K562 (cell line): ENCODE data around the gene GNB2. TPM values are rescaled to one million over a fixed set of nuclear protein-coding genes. Genes with fewer than 3 reads are reported as not detected.

Experiments used
- BCL6 ChIP-seq: fragments of 250-450 bp; sonication (Bioruptor Pico); IDR thresholded peaks from 2 replicates; pipeline ENCODE4 v1.4.0; 2020
- CBFA2T2 ChIP-seq: fragments of 450-650 bp; conservative IDR thresholded peaks from 2 replicates; pipeline ENCODE4 v1.6.1; 2017; ENCODE audit warnings: mild to moderate bottlenecking
- GATAD2B ChIP-seq: fragments of 450-650 bp; IDR thresholded peaks from 2 replicates; pipeline ENCODE4 v1.6.1; 2017; ENCODE audit warnings: mild to moderate bottlenecking, borderline replicate concordance
- KAT2B ChIP-seq: IDR thresholded peaks from one replicate; pipeline ENCODE4 v1.6.1; 2012; ENCODE audit warnings: low read depth, mild to moderate bottlenecking, control low read depth, inconsistent platforms, low read length, moderate library complexity
- KHSRP ChIP-seq: fragments of 450-650 bp; IDR thresholded peaks from 2 replicates; pipeline ENCODE4 v1.6.1; 2017
- MAFF ChIP-seq: IDR thresholded peaks from 2 replicates; pipeline ENCODE4 v1.6.1; 2012; ENCODE audit warnings: low read length, improper control_type of control experiment
- MCM2 ChIP-seq: fragments of 450-650 bp; IDR thresholded peaks from 2 replicates; pipeline ENCODE4 v1.6.1; 2017; ENCODE audit warnings: low read depth, mild to moderate bottlenecking
- NEUROD1 ChIP-seq: fragments of 150-350 bp; IDR thresholded peaks from 2 replicates; pipeline ENCODE4 v1.6.1; 2014; ENCODE audit warnings: borderline replicate concordance, low read length, low read depth; ENCODE audit not compliant: partially characterized antibody
- NRF1 ChIP-seq, 2 experiments: fragments of 450-650 bp; IDR thresholded peaks in 1 of 2; conservative IDR thresholded peaks in 1 of 2; 2 replicates each; pipeline ENCODE4 v1.6.1; 2014; ENCODE audit warnings: mild to moderate bottlenecking in 2 of 2
- OTX1 ChIP-seq: fragments of 450-650 bp; formaldehyde crosslinking; IDR thresholded peaks from 2 replicates; pipeline ENCODE4 v1.4.0; 2022; ENCODE audit warnings: mild to moderate bottlenecking
- POLR2AphosphoS2 ChIP-seq: IDR thresholded peaks from 2 replicates; pipeline ENCODE4 v1.6.1; 2012; ENCODE audit warnings: low read length, improper control_type of control experiment
- RAD21 ChIP-seq, 2 experiments: fragments of 250-450 bp in 1 of 2; fragments of 450-650 bp in 1 of 2; sonication (Bioruptor Pico) in 1 of 2; formaldehyde crosslinking in 1 of 2; IDR thresholded peaks in 1 of 2; conservative IDR thresholded peaks in 1 of 2; 2 replicates each; pipeline versions ENCODE4 v1.4.0 to v1.8.0; 2020 to 2022; ENCODE audit warnings: mild to moderate bottlenecking in 2 of 2, moderate library complexity in 1 of 2
- RBBP5 ChIP-seq: fragments of 200-600 bp; sonication (generic); IDR thresholded peaks from 2 replicates; pipeline ENCODE4 v1.6.1; 2012; ENCODE audit warnings: borderline replicate concordance, mild to moderate bottlenecking, low read length, control low read depth, inconsistent platforms; ENCODE audit not compliant: insufficient read depth, poor library complexity, severe bottlenecking
- SAP30 ChIP-seq: fragments of 200-600 bp; sonication (generic); IDR thresholded peaks from 2 replicates; pipeline ENCODE4 v1.6.1; 2012; ENCODE audit warnings: borderline replicate concordance, low read depth, mild to moderate bottlenecking, moderate library complexity, low read length, control low read depth, inconsistent platforms; ENCODE audit not compliant: insufficient read depth, poor library complexity, severe bottlenecking
- SIN3B ChIP-seq: fragments of 450-650 bp; IDR thresholded peaks from 2 replicates; pipeline ENCODE4 v1.6.1; 2017; ENCODE audit warnings: low read depth, mild to moderate bottlenecking, moderate library complexity
- SREBF1 ChIP-seq: fragments of 150-350 bp; IDR thresholded peaks from 2 replicates; pipeline ENCODE4 v1.6.1; 2014; ENCODE audit warnings: antibody characterized with exemption, low read depth, low read length, borderline replicate concordance
- SRSF1 ChIP-seq: fragments of 200-400 bp; formaldehyde crosslinking; IDR thresholded peaks from 2 replicates; pipeline ENCODE4 v1.6.1; 2017; ENCODE audit warnings: mild to moderate bottlenecking, low read depth, low read length, moderate library complexity
- STAT5B ChIP-seq: fragments of 250-450 bp; sonication (Bioruptor Pico); IDR thresholded peaks from 2 replicates; pipeline ENCODE4 v1.8.0; 2021; ENCODE audit warnings: mild to moderate bottlenecking, inconsistent platforms
- TAF9B ChIP-seq: fragments of 450-650 bp; IDR thresholded peaks from 2 replicates; pipeline ENCODE4 v1.6.1; 2018; ENCODE audit warnings: mild to moderate bottlenecking; ENCODE audit not compliant: partially characterized antibody
- TOE1 ChIP-seq, 2 experiments: fragments of 450-650 bp in 1 of 2; sonication (generic) in 1 of 2; formaldehyde crosslinking in 1 of 2; IDR thresholded peaks; 2 replicates each; pipeline versions ENCODE4 v1.7.1 to v1.8.0; 2016 to 2022; ENCODE audit warnings: borderline replicate concordance in 2 of 2, mild to moderate bottlenecking in 2 of 2, antibody characterized with exemption in 1 of 2, inconsistent platforms in 1 of 2, low read depth in 1 of 2, missing genetic modification reagents in 1 of 2, moderate library complexity in 1 of 2
- XRCC5 ChIP-seq: fragments of 200-400 bp; formaldehyde crosslinking; IDR thresholded peaks from 2 replicates; pipeline ENCODE4 v1.6.1; 2017; ENCODE audit warnings: low read depth, mild to moderate bottlenecking, low read length
- ZNF184 ChIP-seq: sonication (generic); formaldehyde crosslinking; IDR thresholded peaks from 2 replicates; pipeline ENCODE4 v1.5.0; 2020; ENCODE audit warnings: missing genetic modification reagents
- ZNF197 ChIP-seq: fragments of 200-800 bp; sonication (Bioruptor generic); IDR thresholded peaks from 2 replicates; pipeline ENCODE4 v1.6.1; 2016; ENCODE audit warnings: low read depth, missing genetic modification characterization, missing compliant biosample characterization
- ZNF695 ChIP-seq: fragments of 450-650 bp; formaldehyde crosslinking; IDR thresholded peaks from 2 replicates; pipeline ENCODE4 v1.4.0; 2020; ENCODE audit warnings: mild to moderate bottlenecking, moderate library complexity
- ZSCAN32 ChIP-seq: fragments of 450-650 bp; formaldehyde crosslinking; IDR thresholded peaks from 2 replicates; pipeline ENCODE4 v1.4.0; 2020; ENCODE audit warnings: mild to moderate bottlenecking, moderate library complexity
- polyA plus RNA-seq, 8 experiments: library from polyadenylated mRNA; depleted of rRNA in 4 of 8; stranded (reverse) in 5 of 8; unstranded in 3 of 8; fragments of >200 nt; fragmentation: Nextera tagmentation in 2 of 8; fragmentation: Illumina TruSeq in 1 of 8; extraction: Ambion mirVana in 2 of 8; extraction: Trizol in 1 of 8; gene quantifications; 2 replicates each; pipeline versions ENCODE4 v1.2.1 to v1.2.3, GENCODE V29; 2011 to 2014; ENCODE audit warnings: inconsistent platforms in 1 of 8, missing spikeins in 1 of 8
- total RNA-seq, 7 experiments: library from RNA; depleted of rRNA in 6 of 7; stranded (reverse); fragments of >200 nt in 6 of 7; fragmentation: Illumina TruSeq in 2 of 7; extraction: Trizol in 2 of 7; gene quantifications; 2 replicates each; pipeline versions ENCODE4 v1.2.1 to v1.2.3, GENCODE V29; 2011 to 2021; ENCODE audit warnings: low replicate concordance in 1 of 7
- TF ChIP-seq, protein P1 (sequence below): sonication (generic); formaldehyde crosslinking; IDR thresholded peaks from 2 replicates; pipeline ENCODE4 v1.8.1; 2023; ENCODE audit warnings: mild to moderate bottlenecking, missing genetic modification reagents
- TF ChIP-seq, protein P2 (sequence below): fragments of 450-650 bp; formaldehyde crosslinking; conservative IDR thresholded peaks from 2 replicates; pipeline ENCODE4 v1.4.0; 2022; ENCODE audit warnings: mild to moderate bottlenecking, missing genetic modification characterization

The GNB2 gene
- total and polyA plus RNA-seq, 9 of the 15 experiments (the other 6 are each of a cell fraction or from before 2014, with no cell fraction given): 0.65 to 320 (median 104) TPM

DNA sequence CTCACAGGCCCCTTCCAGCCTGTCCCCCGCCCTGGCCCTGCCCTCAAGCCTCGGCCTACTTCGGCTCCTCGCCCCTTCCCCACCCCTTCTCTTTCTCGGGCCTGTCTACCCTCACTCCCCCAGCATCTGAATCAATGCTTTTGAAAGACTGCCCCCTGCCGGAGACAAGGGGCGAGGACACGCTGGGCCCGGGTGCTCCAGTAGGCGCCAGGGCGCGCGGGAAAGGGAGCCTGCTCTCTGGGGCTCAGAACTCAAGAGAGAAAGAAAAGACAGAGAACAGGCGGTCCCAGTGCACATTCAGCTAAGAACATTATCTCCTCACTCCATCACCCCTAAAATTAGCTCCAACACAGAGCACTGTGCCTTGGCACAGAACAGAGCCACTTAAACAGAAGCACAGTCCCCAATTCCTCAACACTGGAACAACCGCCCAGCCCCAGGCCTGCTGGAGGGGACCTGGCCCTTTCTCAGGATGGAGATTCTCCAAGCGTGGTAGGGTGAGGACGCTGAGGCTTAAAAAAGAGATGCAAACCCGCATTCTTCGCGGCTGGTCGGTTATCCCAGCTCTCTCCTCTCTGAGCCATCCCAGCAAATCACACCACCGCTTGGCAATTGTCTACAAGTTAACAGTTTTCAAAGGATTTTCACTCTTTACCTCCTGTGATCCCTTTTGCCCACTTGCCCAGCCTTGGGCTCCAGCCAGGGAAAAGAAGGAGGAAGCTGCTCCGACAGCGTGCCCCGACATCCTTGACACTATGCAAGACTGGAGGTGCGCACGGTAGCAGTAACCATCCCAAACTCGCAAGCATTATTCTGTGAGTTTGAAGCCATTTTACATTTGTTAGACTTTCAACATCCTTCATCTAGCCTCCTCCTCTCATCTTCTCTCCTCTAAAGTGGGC, 18.4 kb downstream of the GNB2 start (continued):
- no peak for TF ChIP-seq POLR2AphosphoS2
- TF ChIP-seq, protein P1, sequence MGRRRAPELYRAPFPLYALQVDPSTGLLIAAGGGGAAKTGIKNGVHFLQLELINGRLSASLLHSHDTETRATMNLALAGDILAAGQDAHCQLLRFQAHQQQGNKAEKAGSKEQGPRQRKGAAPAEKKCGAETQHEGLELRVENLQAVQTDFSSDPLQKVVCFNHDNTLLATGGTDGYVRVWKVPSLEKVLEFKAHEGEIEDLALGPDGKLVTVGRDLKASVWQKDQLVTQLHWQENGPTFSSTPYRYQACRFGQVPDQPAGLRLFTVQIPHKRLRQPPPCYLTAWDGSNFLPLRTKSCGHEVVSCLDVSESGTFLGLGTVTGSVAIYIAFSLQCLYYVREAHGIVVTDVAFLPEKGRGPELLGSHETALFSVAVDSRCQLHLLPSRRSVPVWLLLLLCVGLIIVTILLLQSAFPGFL (CRISPR knock-in tag): no peak
- TF ChIP-seq SIN3B: no peak
- no peak for TF ChIP-seq SREBF1
- no peak for TF ChIP-seq SAP30
- peak; percentile 85 to 88 for TF ChIP-seq RAD21 (CRISPR knock-in tag; conservative IDR thresholded peaks at IDR 0.05 in 1 of 2, IDR thresholded peaks at IDR 0.05 in 1 of 2)
- TF ChIP-seq KHSRP: no peak
- no peak for TF ChIP-seq MAFF
- TF ChIP-seq ZNF695 (CRISPR knock-in tag): no peak
- TF ChIP-seq RBBP5: no peak
- TF ChIP-seq KAT2B: no peak
- no peak for TF ChIP-seq CBFA2T2
- TF ChIP-seq MCM2: no peak
- no peak for TF ChIP-seq TOE1 (IDR thresholded peaks at IDR 0.05; ENCODE audit: borderline replicate concordance)
- TF ChIP-seq TOE1 (CRISPR knock-in tag; IDR thresholded peaks at IDR 0.05; ENCODE audit: borderline replicate concordance, low read depth): 0 out of 2 replicates have a peak, but pooled peaks have one; percentile 13
- TF ChIP-seq XRCC5: peak; percentile 84; the same call in 1 of the 2 replicates
- TF ChIP-seq, protein P2, sequence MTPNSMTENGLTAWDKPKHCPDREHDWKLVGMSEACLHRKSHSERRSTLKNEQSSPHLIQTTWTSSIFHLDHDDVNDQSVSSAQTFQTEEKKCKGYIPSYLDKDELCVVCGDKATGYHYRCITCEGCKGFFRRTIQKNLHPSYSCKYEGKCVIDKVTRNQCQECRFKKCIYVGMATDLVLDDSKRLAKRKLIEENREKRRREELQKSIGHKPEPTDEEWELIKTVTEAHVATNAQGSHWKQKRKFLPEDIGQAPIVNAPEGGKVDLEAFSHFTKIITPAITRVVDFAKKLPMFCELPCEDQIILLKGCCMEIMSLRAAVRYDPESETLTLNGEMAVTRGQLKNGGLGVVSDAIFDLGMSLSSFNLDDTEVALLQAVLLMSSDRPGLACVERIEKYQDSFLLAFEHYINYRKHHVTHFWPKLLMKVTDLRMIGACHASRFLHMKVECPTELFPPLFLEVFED: no peak
- no peak for TF ChIP-seq ZNF184 (CRISPR knock-in tag)
- no peak for TF ChIP-seq ZNF197
- no peak for TF ChIP-seq GATAD2B
- TF ChIP-seq OTX1 (CRISPR knock-in tag): no peak
- TF ChIP-seq STAT5B (CRISPR knock-in tag): no peak
- TF ChIP-seq SRSF1: no peak
- no peak for TF ChIP-seq ZSCAN32
- TF ChIP-seq TAF9B: no peak
- 0 out of 4 replicates have a peak, but pooled peaks of 1 of the 2 experiments have one; percentile 18 for TF ChIP-seq NRF1 (conservative IDR thresholded peaks at IDR 0.05 in 1 of 2, IDR thresholded peaks at IDR 0.05 in 1 of 2)
- no peak for TF ChIP-seq NEUROD1
- no peak for TF ChIP-seq BCL6
